Measurements from ENCODE around the gene MYH13.

MYH13 gene

DNA sequence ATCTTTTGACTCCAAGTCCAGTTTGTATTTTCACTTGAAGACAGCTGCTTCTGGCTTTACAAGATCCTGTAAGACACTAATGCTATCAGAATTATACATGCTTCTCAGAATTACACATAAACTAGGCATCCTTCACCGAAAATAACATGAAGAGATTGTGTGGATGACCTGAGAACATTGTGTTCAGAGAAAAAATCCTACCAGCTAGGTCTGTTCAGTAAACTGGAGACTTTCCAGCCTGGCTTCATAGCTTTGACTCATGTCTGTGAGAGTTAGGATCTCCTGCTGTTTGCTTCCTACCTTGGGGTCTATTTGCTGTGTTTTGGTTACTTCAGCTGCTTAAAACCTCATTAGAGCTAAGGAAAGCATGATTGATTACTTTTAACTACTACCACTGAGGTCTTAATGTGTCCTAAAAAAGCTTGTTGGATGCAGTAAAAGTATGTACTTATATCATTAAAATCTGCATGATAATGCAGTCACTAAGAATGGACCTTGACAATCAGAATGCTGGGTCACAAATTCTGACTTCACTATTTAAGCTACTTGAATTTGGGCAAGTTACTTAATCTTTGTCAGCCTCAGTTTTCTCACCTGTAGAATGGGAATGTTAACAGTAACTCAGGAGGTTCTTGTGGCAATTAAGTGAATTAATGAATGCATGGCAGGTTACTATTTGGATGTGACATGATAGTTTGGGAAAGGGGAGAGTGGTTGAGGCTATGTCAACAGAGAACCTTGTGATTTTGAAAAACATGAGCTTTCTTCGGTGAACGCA, 8.0 kb upstream of the MYH13 start:
- Histone ChIP-seq H3K4me3 (ENCODE audit: low read length) (no peak overlapping the region), H3K36me3 (ENCODE audit: insufficient read depth, low read length) (no peaks in the 10 kb centered on the region), H3K9me3 (ENCODE audit: low read length) (no peaks in the 10 kb centered on the region), H2AFZ (ENCODE audit: low read depth, low read length) (no peak overlapping the region), H3K4me1 (ENCODE audit: insufficient read depth, low read length) (no peaks in the 10 kb centered on the region), H3K27me3 (ENCODE audit: insufficient read depth, low read length) (no peaks in the 10 kb centered on the region)

DNA sequence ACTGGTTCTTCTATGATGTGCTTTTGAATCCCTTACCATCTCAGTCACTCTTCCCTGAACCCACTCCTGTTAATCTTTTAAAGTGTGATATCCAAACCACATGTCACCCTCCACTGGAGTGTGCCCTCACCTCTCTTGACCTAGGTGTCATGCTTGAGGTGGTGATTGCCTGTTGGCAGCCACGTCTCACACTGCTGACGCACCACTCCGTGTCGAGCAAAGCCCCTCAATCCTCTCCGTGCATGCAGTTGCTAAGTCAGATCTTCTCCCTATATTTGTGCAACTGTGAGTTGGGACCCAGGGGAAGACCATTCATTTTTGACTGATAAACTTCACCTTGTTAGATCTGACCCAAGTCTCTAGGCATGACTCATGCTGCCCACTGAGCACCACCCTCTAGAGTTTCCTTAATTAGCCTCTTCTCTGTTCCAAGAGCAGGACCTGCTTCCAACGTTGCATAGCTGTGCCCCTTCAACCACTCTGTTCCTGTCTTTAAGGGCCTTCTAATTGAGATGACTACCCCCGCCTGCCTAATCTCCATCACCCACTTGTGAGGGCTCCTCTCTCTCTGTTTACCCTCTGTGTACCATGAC, 2.7 kb downstream of the MYH13 start:
- H3K36me3 ChIP-seq (ENCODE audit: insufficient read depth, low read length), result no peaks in the 10 kb centered on the region
- no peaks in the 10 kb centered on the region for H3K4me1 ChIP-seq (ENCODE audit: insufficient read depth, low read length)
- no peaks in the 10 kb centered on the region for H3K27me3 ChIP-seq (ENCODE audit: insufficient read depth, low read length)
- no peaks in the 10 kb centered on the region for H3K9me3 ChIP-seq (ENCODE audit: low read length)
- H3K4me3 ChIP-seq (ENCODE audit: low read length), result no peak overlapping the region
- no peak overlapping the region for H2AFZ ChIP-seq (ENCODE audit: low read depth, low read length)

DNA sequence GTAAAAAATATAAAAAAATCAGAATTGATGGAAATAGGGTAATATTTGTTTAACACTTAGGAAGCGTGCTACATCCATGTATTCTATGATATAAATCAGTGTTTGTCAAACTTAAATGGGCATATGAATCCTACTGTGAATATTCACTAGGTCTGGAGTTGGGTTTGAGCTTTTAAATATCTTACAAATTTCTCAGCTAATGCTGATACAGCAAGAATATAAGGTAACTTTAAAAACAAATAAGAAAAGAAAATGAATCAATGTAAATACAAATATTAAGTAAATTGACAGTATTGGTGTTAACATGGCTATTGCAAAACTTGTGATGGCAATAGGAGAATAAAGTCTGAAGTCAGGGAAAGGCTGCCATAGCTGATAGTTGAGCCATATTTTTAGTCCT, 3.6 kb downstream of the MYH13 start:
- H3K4me1 ChIP-seq (ENCODE audit: insufficient read depth, low read length), result no peaks in the 10 kb centered on the region
- H3K36me3 ChIP-seq (ENCODE audit: insufficient read depth, low read length), result no peaks in the 10 kb centered on the region
- no peak overlapping the region for H2AFZ ChIP-seq (ENCODE audit: low read depth, low read length)
- no peaks in the 10 kb centered on the region for H3K9me3 ChIP-seq (ENCODE audit: low read length)
- no peaks in the 10 kb centered on the region for H3K27me3 ChIP-seq (ENCODE audit: insufficient read depth, low read length)
- no peak overlapping the region for H3K4me3 ChIP-seq (ENCODE audit: low read length)

DNA sequence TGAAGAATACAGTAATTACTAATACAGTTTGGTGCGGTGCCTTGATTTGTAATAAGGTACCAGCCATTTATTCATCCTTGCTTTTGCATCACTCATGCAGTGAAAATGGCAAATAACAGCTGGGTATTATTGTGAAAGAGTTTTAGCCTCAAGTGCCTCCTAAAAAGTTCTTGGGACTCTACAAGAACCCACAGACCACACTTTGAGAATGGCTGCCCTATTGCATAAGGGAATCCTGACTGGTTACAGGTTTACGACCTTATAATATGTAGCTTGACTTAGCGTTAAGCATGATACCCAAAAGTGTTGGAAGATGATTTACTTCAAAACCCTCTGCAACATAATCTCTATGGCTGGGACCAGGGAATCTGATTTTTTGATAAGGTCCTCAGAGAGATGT, 4.2 kb downstream of the MYH13 start:
- Histone ChIP-seq H3K9me3 (ENCODE audit: low read length) (no peaks in the 10 kb centered on the region), H2AFZ (ENCODE audit: low read depth, low read length) (no peak overlapping the region), H3K4me1 (ENCODE audit: insufficient read depth, low read length) (no peaks in the 10 kb centered on the region)

DNA sequence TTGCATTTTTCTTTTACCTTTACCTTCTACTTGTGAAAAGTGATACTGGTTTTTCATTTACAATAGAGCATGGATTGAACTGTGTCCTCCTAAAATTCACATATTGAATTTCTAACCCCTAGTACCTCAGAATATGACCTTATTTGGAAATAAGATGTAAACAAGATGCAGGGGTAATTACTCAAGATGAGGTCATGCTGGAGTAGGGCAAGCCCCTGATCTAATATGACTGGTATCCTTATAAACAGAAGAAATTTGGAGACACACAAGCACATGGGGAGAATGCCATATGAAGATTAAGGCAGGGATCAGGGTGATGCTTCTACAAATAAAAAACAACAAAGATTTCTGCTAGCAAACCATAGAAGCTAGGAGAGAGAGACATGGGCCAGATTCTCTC, 12.2 kb downstream of the MYH13 start:
- H3K27me3 ChIP-seq (ENCODE audit: insufficient read depth, low read length), result no peaks in the 10 kb centered on the region
- H3K4me1 ChIP-seq (ENCODE audit: insufficient read depth, low read length), result no peaks in the 10 kb centered on the region
- no peaks in the 10 kb centered on the region for H3K36me3 ChIP-seq (ENCODE audit: insufficient read depth, low read length)
- no peak overlapping the region for H3K4me3 ChIP-seq (ENCODE audit: low read length)
- H3K9me3 ChIP-seq (ENCODE audit: low read length), result no peaks in the 10 kb centered on the region
- H2AFZ ChIP-seq (ENCODE audit: low read depth, low read length), result no peak overlapping the region

More for the DNA sequence above, 4.2 kb downstream of the MYH13 start:
- Histone ChIP-seq H3K27me3 (ENCODE audit: insufficient read depth, low read length) (no peaks in the 10 kb centered on the region), H3K36me3 (ENCODE audit: insufficient read depth, low read length) (no peaks in the 10 kb centered on the region), H3K4me3 (ENCODE audit: low read length) (no peak overlapping the region)

DNA sequence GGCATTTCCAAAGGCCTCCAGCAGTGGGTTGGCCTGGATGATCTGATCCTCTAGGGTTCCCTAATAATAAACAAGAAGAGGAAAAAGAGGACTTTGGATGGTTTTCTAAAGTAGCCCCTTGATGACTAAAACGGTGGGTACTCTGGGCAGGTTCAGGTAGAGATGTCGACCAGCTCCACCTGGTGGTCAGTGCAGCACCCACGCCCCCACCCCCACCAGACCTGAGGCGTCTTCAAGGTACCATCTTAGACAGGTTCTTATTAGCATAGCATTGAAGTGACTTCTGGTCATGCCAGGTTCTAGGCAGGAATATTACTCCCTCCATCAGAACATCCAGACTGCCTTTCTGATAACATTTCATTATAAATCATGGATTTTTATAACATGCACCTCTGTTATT, 15.0 kb downstream of the MYH13 start:
- H3K4me3 ChIP-seq (ENCODE audit: low read length), result no peak overlapping the region
- no peaks in the 10 kb centered on the region for H3K27me3 ChIP-seq (ENCODE audit: insufficient read depth, low read length)
- H3K4me1 ChIP-seq (ENCODE audit: insufficient read depth, low read length), result no peaks in the 10 kb centered on the region
- no peaks in the 10 kb centered on the region for H3K9me3 ChIP-seq (ENCODE audit: low read length)
- H3K36me3 ChIP-seq (ENCODE audit: insufficient read depth, low read length), result no peaks in the 10 kb centered on the region
- H2AFZ ChIP-seq (ENCODE audit: low read depth, low read length), result no peak overlapping the region

DNA sequence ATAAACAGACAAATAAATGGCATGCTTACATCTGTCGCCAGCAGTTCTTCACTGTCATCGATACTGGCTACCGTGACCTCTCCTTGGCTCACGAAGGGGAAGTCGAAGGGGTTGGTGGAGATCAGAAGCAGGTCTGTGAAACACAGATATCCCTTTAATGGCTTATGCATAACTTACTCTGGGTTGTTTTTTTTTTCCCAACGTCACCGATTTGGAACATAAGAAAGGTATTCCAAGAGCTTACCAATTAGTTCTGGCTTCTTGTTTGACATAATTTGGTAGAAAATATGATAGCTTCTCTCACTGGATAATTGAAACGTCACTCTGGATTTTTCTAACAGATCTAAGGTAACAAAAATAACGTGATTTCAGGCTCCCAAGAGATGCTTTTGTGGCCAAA, 18.2 kb downstream of the MYH13 start:
- Histone ChIP-seq H2AFZ (ENCODE audit: low read depth, low read length) (no peak overlapping the region), H3K27me3 (ENCODE audit: insufficient read depth, low read length) (no peaks in the 10 kb centered on the region), H3K4me3 (ENCODE audit: low read length) (no peak overlapping the region), H3K4me1 (ENCODE audit: insufficient read depth, low read length) (no peaks in the 10 kb centered on the region), H3K36me3 (ENCODE audit: insufficient read depth, low read length) (no peaks in the 10 kb centered on the region), H3K9me3 (ENCODE audit: low read length) (no peaks in the 10 kb centered on the region)

DNA sequence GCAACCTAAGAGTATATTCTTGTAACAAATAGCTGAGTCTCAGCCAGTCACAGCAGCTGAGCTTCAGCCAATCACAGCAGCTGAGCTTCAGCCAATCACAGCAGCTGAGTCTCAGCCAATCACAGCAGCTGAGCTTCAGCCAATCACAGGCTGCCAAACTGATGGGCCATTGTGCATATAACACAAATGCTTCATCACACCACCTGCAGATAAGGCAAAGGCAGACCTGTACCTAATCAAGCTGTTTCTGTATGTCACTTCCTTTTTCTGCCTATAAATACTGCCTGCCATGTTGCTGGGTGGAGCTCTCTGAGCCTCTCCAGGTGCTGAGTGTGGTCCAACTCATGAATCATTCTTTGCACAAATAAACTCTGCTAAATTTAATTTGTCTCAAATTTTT, 19.9 kb downstream of the MYH13 start:
- no peaks in the 10 kb centered on the region for H3K27me3 ChIP-seq (ENCODE audit: insufficient read depth, low read length)
- no peaks in the 10 kb centered on the region for H3K36me3 ChIP-seq (ENCODE audit: insufficient read depth, low read length)
- H3K4me1 ChIP-seq (ENCODE audit: insufficient read depth, low read length), result no peaks in the 10 kb centered on the region
- no peaks in the 10 kb centered on the region for H3K9me3 ChIP-seq (ENCODE audit: low read length)
- H2AFZ ChIP-seq (ENCODE audit: low read depth, low read length), result no peak overlapping the region
- no peak overlapping the region for H3K4me3 ChIP-seq (ENCODE audit: low read length)

DNA sequence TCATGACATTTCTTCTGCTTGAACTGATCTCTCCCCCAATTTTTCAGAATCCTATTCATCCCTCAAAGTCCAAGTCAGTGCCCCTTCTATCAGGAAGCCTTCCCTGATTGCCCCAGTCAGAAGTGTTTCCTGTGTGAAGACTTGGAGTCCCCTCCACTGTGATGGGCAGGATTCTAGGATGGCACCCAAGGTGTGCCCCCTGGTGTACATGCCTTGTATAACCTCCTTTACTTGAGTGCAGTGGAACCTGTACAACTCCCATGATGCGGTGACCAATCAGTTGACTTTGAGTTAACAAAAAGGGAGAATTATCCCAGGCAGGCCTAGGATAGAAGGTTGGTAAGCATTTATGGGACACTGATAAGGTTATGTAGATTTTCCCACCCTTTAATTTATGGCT, 23.4 kb downstream of the MYH13 start:
- Histone ChIP-seq H3K27me3 (ENCODE audit: insufficient read depth, low read length) (no peaks in the 10 kb centered on the region), H3K4me3 (ENCODE audit: low read length) (no peak overlapping the region), H3K36me3 (ENCODE audit: insufficient read depth, low read length) (no peaks in the 10 kb centered on the region), H3K4me1 (ENCODE audit: insufficient read depth, low read length) (no peaks in the 10 kb centered on the region), H2AFZ (ENCODE audit: low read depth, low read length) (no peak overlapping the region), H3K9me3 (ENCODE audit: low read length) (no peaks in the 10 kb centered on the region)

DNA sequence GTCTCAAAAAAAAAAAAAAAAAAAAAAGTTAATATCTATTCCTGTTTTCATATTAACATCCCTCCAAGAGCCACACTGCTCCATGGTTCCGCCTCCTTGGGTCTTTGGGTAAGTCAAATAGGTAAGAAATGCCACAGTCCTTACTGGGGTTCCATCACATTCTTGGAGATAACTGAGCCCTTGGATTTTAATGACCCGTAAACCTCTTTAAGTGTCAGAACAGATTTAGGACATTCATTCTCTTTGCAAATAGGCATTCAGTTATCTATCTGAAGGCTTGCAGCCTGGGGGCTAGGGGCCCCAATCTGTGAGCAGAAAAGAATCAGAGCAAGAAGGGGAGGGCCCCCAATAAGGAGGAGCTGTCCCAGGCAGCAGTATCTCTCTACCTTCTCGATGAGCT, 28.0 kb downstream of the MYH13 start:
- H3K9me3 ChIP-seq (ENCODE audit: low read length), result no peaks in the 10 kb centered on the region
- H3K4me3 ChIP-seq (ENCODE audit: low read length), result no peak overlapping the region
- H3K4me1 ChIP-seq (ENCODE audit: insufficient read depth, low read length), result no peaks in the 10 kb centered on the region
- H3K27me3 ChIP-seq (ENCODE audit: insufficient read depth, low read length), result no peaks in the 10 kb centered on the region
- no peaks in the 10 kb centered on the region for H3K36me3 ChIP-seq (ENCODE audit: insufficient read depth, low read length)
- H2AFZ ChIP-seq (ENCODE audit: low read depth, low read length), result no peak overlapping the region

DNA sequence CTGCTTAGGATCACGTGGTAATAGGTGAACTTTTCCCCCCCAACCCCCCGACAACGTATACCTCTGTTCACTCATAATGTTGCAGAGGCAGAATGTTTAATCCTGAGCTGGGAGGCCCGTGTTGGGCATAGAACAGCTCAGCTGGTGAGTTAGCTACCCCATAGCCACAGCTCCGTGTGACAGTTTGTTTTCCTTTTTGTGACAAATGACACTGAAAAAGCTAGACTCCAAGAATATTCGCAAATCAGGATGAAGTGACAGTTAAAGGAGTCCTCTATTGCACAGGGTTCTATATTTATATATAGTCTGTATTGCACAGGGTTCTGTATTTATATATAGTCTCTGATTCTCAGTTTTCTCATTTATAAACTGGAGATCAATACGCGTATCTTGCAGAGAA, 33.8 kb downstream of the MYH13 start:
- Histone ChIP-seq H3K36me3 (ENCODE audit: insufficient read depth, low read length) (no peaks in the 10 kb centered on the region), H3K4me1 (ENCODE audit: insufficient read depth, low read length) (no peaks in the 10 kb centered on the region), H3K27me3 (ENCODE audit: insufficient read depth, low read length) (no peaks in the 10 kb centered on the region), H2AFZ (ENCODE audit: low read depth, low read length) (no peak overlapping the region), H3K9me3 (ENCODE audit: low read length) (no peaks in the 10 kb centered on the region), H3K4me3 (ENCODE audit: low read length) (no peak overlapping the region)

DNA sequence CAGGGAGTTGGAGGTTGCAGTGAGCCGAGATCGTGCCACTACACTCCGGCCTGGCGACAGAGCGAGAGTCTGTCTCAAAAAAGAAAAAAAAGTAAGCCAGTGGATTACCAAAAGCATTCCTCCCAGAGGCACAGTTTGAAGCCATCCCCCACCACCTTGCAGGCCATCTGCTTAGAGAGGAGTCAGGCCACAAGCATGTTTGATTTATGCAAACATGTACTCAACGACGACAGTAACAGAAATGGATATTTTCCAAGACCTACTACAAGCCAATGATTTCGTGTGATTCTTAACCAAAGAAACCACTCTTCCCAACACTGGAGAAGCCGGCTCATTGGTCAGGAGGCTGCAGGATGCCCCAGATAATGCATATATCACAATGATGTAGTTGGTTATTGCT, 34.8 kb downstream of the MYH13 start:
- no peaks in the 10 kb centered on the region for H3K36me3 ChIP-seq (ENCODE audit: insufficient read depth, low read length)
- H2AFZ ChIP-seq (ENCODE audit: low read depth, low read length), result no peak overlapping the region
- H3K4me3 ChIP-seq (ENCODE audit: low read length), result no peak overlapping the region
- H3K4me1 ChIP-seq (ENCODE audit: insufficient read depth, low read length), result no peaks in the 10 kb centered on the region
- no peaks in the 10 kb centered on the region for H3K9me3 ChIP-seq (ENCODE audit: low read length)
- no peaks in the 10 kb centered on the region for H3K27me3 ChIP-seq (ENCODE audit: insufficient read depth, low read length)

DNA sequence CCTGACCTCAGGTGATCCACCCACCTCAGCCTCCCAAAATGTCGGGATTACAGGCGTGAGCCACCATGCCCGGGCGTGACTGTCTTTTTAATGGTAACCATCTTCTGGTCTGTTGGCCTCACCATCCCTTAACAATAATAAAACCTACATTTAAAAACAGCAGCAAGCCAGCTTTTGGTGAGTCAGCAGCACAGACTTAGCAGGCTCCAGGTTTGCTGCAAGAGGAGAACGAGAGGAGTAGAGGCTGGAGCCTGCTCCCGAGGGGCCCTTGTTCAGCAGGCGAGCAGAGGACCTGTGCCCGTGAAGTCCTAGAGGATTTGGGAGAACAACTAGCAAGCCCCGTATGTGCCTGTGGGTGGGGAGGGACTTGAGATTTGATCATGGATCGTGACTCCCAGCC, 35.7 kb downstream of the MYH13 start:
- Histone ChIP-seq H3K27me3 (ENCODE audit: insufficient read depth, low read length) (no peaks in the 10 kb centered on the region), H2AFZ (ENCODE audit: low read depth, low read length) (no peak overlapping the region), H3K36me3 (ENCODE audit: insufficient read depth, low read length) (no peaks in the 10 kb centered on the region), H3K4me1 (ENCODE audit: insufficient read depth, low read length) (no peaks in the 10 kb centered on the region), H3K4me3 (ENCODE audit: low read length) (no peak overlapping the region), H3K9me3 (ENCODE audit: low read length) (no peaks in the 10 kb centered on the region)

DNA sequence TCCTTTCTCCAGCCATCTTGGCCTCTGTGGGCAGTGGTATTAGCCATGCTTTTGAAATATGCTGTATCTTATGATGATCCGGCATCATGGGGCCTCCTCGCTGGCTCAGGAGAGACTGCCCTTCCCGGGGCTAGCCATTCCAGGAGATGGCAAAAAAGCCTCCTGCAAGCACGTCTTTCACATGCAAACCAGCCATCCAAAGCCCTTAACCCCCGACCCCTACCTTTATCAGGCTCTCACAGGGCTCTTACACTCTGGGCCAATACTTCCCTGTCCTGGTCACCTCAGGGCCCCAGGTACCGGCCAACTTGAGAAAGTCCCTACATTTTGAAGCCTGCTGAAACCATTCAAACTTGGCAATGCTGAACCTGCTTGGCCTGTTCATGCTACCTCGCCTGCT, 36.4 kb downstream of the MYH13 start:
- Histone ChIP-seq H3K36me3 (ENCODE audit: insufficient read depth, low read length) (no peaks in the 10 kb centered on the region), H3K9me3 (ENCODE audit: low read length) (no peaks in the 10 kb centered on the region), H3K4me1 (ENCODE audit: insufficient read depth, low read length) (no peaks in the 10 kb centered on the region), H2AFZ (ENCODE audit: low read depth, low read length) (no peak overlapping the region), H3K4me3 (ENCODE audit: low read length) (no peak overlapping the region), H3K27me3 (ENCODE audit: insufficient read depth, low read length) (no peaks in the 10 kb centered on the region)
